ELR (cell line): ENCODE measurements around the gene EFNB2.

ENCODE experiments used
- DNase-seq: peaks from one replicate; pipeline ENCODE4 v3.0.0-alpha.2; 2015; ENCODE audit warnings: low read depth

EFNB2 gene

GRCh38 chr13:106525865-106526264 lies 9.6 kb downstream of the EFNB2 start:
- DNase-seq: no peak

- no peak for DNase-seq
Observed at GRCh38 chr13:106524108-106524507, 11.4 kb downstream of the EFNB2 start.

DNA sequence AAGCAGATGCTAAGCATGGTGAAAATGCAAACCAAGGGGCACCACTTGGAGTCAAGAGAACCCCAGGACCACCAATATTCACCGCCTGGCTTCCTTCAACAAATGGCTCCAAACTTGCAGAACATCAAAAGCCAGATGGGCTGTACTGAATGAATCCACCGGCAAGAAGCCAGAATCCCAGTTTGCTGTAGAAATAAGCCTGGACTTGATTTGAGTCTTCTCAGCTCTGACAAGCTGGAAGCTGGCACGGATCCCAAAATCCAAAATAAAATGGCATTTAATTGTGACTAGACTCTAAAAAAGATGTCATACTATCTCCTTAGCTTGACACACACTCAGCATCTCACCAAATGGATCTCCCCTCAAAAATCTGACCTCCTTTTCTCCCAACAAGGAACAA lies 11.9 kb downstream of the EFNB2 start:
- DNase-seq: no peak

DNA sequence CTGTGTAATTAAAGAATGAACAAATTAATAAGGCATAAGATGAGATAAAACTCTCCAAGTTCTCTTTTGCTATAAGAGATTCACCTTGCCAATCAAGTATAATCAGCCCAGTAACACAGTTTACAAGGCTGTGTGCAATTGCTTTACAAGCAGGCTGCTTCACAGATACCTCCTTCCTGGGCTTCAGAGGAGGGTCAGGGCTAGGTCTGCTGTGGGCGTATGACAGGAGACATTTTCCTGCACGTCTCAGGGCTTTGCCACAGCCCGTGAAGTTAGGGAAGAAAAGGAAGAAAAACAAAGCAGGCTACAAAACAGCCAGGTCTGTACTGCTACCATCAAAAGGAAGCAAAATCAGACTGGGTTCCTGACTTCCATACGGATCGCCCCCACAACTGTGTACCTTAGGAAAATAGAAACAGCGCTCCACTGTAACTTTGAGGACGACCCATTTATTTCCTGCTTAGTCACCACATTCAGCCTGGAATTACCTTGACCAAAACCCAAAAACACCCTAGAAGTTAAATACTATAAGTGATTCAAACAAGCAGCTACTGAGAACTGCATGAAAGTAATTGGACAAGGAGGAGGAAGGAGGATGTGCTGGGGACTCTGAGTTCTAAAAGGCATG lies 12.4 kb downstream of the EFNB2 start:
- DNase-seq: no peak

GRCh38 chr13:106522112-106522705 lies 13.3 kb downstream of the EFNB2 start:
- DNase-seq: no peak

- DNase-seq: no peak
Observed at GRCh38 chr13:106521095-106521799, 14.2 kb downstream of the EFNB2 start.

DNA sequence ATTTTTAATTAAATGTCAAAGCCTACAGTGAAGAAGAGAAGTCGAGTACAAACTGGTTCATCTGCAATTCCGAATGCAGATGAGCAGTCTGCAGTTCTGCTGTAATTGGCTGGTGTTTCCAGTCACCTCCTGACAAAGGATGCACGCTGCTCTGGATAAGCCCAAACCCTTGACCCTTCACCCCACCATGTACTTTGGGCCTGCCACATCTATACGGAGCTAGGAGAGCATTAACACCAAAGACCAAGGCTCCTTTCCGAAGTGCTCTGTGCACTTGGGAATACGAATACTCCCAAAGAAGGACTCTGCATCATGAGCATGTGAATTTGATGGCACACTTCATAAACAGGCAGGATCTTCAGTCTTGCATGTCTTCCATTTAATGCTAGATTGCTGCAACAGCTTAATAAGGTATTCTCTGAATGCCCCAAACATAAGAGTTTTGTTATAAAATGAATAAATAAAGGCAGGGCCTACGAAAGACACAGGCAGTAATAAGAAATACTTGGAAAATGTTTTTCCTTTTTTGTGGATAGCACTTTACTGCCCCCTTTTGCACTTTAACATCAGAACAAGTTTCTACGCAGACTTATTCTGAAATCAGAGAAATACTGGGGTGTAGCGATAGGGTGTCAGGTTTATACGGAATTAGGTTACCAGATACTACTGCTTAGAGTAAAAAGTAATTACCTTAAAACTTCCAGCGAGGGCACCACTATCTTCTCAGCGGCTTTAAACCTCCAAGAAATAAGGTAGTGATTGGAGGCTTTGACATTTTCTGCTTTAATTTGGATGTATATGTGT lies 15.0 kb downstream of the EFNB2 start:
- DNase-seq: peak; percentile 48

GRCh38 chr13:106518512-106518911 lies 16.9 kb downstream of the EFNB2 start:
- no peak for DNase-seq

DNA sequence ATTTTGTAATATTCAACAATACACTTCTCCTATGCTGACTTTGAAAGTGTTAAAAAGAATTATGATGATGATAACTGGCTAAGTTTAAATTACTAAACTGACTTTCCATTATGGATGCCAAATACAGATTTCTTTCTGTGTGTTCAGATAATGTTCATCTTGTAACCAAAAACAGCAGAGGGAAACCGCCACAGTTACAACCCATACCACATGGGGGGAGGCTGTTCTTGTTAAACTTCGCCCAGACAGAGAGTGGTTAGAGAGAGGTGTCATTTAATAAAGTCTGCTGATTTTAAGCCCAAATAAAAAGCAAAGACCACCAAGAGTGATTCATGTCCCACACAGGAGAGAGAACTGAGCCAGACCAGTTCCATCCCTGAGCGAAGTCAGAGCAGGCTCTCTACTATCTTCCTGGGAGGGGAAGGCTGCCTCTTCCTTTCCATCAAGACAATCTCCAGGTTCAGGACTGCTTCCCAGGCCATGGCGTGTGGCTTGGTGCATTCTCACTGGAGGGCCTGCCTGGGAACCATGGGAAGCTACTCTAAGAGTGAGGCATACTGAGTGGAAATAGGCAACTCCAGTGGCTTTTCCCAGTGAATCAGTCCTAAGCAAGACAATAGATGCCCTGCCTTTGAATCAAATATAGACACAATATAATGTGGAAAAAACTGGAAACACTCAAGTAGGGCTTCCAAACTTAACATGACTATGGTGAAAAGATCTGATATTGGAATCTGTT lies 18.2 kb downstream of the EFNB2 start:
- DNase-seq: no peak

DNA sequence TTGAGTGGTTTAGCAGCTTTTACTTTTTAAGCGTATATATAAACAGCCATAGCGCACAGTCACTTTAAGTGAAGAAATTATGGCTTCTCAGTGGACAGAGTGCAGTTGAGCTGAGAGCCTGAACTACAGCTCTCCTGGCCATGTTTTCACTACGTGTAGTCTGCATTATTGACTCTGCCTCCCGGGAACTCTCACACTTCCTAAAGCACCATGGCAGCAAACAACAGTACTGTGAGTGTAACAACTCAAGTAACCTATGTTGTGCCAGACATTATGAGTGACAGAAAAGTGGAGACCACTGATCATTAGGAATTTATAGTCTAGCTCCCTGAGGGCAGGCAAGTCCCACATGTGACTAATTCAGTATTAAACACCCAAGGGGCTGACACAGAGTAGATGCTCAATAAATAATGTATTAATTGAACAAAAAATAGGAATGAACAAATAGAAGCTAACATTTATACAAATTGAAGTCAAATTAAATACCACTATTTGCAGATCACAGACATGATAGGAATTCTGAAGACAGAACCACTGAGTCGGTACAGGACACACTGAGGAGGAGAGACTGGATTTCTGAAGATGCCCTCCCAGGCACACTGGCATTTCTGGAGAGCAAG lies 19.7 kb downstream of the EFNB2 start:
- DNase-seq: no peak

DNA sequence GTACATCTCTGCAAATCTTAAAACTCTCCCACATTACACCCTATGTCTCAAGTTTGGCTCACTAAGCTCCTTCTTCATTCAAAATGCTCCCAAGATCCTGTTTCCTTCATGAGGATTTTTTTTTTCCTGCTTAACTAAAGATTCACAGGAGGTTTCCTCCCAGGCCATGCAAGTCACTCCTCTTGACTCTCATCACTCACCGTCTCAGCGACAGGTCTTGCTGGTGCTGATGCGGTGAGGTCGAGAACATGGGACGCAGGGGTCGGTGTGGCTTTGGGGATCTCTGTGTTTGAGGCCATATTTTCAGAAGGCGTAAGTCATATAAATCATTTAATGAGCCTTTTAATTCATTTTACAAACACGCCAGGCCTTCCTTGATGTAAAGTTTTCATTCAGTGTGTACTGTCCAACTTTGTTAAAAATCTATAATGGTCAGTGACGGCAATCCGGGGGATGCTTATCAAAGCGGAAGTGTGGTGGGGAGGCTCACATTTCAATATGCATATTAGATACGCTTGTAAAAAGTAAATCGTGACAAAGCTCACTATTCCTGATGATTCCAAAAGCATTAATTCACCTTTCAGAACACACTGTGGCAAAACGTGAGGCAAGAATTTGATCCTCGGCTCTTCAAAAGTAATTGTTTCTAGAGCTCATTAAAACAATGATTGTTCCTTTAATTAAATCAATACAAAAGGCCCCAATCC lies 20.4 kb downstream of the EFNB2 start:
- no peak for DNase-seq

GRCh38 chr13:106513025-106513983 lies 22.2 kb downstream of the EFNB2 start:
- DNase-seq: peak; percentile 55

GRCh38 chr13:106507560-106508274 lies 27.7 kb downstream of the EFNB2 start:
- peak; percentile 89 for DNase-seq

GRCh38 chr13:106506286-106506685 lies 29.2 kb downstream of the EFNB2 start:
- DNase-seq: no peak

GRCh38 chr13:106505732-106506131 lies 29.7 kb downstream of the EFNB2 start:
- DNase-seq: no peak

DNA sequence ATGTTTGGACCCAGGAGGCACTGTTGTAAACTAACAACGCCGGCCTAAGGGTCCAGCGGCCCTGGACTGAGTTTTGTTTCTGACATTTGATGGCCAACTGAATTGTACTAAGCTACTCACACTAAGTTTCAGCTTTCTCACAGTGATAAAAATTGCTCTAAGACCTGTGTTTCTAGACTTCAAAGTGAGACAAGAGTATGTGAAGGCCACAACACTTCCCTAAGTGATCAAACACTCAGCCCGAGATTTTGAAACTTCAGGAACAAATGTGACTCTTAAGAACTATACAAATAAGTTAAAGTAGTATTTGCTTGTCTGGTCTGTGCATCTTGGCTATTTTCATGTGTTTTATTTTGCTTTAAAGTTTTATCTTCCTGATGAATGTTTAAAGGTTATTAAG lies 30.2 kb downstream of the EFNB2 start:
- no peak for DNase-seq

DNA sequence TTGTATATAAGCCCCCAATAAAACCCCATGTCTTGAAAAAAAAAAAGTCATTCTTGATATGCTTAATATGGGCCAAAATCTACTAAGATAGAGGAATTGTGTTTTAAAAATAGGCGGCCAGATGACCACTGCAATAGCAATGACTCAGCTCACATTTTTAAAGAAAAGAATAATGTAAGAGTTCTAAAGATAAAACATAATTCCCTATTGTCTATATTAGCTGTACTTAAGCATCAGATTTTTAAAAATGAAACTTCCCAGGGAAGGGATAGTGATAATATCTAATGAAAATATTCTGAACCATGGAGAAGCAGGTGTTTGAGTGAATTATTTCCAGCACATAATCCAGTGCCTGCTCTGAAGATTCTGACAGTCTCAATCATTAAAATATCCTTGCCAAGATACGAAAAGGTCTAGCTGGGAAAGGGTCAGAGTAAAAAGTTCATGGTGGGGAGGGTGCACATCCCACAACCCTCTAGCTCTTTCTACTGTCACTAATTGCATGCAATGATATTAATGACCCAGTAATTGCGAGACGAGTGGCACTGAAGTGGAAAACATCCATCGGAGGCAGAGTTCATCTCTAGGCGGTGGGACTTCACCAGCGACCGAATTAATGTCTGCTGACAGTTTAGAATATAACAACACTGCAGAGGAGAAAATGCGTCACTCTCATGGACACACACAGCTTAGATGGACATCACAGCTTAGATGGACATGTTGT lies 31.6 kb downstream of the EFNB2 start:
- DNase-seq: no peak

DNA sequence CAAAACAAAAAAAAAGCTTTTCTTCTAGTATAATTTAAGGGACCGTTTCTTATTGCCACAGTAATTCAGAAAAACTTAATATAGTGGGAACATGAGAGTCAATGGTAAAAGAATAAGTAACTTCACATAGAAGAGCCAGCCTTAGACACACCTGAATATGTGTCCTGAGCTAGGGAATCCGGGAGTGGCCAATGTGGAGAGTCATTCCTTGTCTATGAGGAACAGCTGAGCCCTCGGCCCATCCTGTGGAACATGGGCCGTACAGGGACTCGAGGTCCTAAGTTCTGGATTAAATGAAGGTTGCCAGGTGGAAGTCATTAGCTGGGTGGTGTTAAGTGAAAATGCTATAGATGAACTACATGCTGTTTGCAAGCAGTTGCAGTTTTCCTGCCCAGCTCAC lies 32.2 kb downstream of the EFNB2 start:
- no peak for DNase-seq
